GM15510 (cell line): ENCODE data around the gene ZFP90.

Source experiments
- POLR2A ChIP-seq: IDR thresholded peaks from 3 replicates; pipeline ENCODE4 v1.6.1; 2011; ENCODE audit warnings: borderline replicate concordance; ENCODE audit not compliant: insufficient read length; ENCODE audit errors: extremely low read depth

Gene ZFP90

GRCh38 chr16:68605746-68606145 lies 66.7 kb downstream of the ZFP90 start:
- no peak for TF ChIP-seq POLR2A

GRCh38 chr16:68607443-68607842 lies 68.4 kb downstream of the ZFP90 start:
- no peak for TF ChIP-seq POLR2A

- TF ChIP-seq POLR2A: no peak
Measured at GRCh38 chr16:68608330-68608729, 69.2 kb downstream of the ZFP90 start.

- TF ChIP-seq POLR2A: no peak
Measured at GRCh38 chr16:68612996-68613395, 73.9 kb downstream of the ZFP90 start.

- TF ChIP-seq POLR2A: no peak
Measured at GRCh38 chr16:68617734-68618133, 78.6 kb downstream of the ZFP90 start.
